HepG2 (cell line): ENCODE results near the gene ACSS2. TPM values are rescaled to one million over a fixed set of nuclear protein-coding genes. Genes with fewer than 3 reads are reported as not detected.
A peak's percentile ranks its signal among the peaks of the same experiment; 100 is the strongest.

Source experiments
- ARID2 ChIP-seq: sonication (generic); formaldehyde crosslinking; IDR thresholded peaks from 2 replicates; pipeline ENCODE4 v1.8.1; 2022; ENCODE audit warnings: mild to moderate bottlenecking, missing genetic modification reagents, borderline replicate concordance
- ATAD3A ChIP-seq: sonication (generic); formaldehyde crosslinking; IDR thresholded peaks from 2 replicates; pipeline ENCODE4 v1.4.0; 2020; ENCODE audit warnings: missing genetic modification reagents
- BRD4 ChIP-seq: sonication (generic); formaldehyde crosslinking; IDR thresholded peaks from 2 replicates; pipeline ENCODE4 v1.4.0; 2020; ENCODE audit warnings: missing genetic modification reagents
- CEBPB ChIP-seq: IDR thresholded peaks from 2 replicates; pipeline ENCODE4 v1.6.1; 2011; ENCODE audit warnings: low read depth, low read length, improper control_type of control experiment, borderline replicate concordance
- FOXA3 ChIP-seq: IDR thresholded peaks from 2 replicates; pipeline ENCODE4 v1.6.1; 2016; ENCODE audit warnings: missing genetic modification reagents, missing compliant biosample characterization
- HOXD1 ChIP-seq: sonication (generic); formaldehyde crosslinking; IDR thresholded peaks from 2 replicates; pipeline ENCODE4 v1.5.0; 2020; ENCODE audit warnings: missing genetic modification reagents
- JUN ChIP-seq: sonication (generic); formaldehyde crosslinking; IDR thresholded peaks from 2 replicates; pipeline ENCODE4 v1.4.0; 2020; ENCODE audit warnings: mild to moderate bottlenecking, missing genetic modification reagents
- KLF13 ChIP-seq: sonication (generic); formaldehyde crosslinking; IDR thresholded peaks from 2 replicates; pipeline ENCODE4 v1.4.0; 2020; ENCODE audit warnings: mild to moderate bottlenecking, missing genetic modification reagents
- NCOA1 ChIP-seq: sonication (generic); formaldehyde crosslinking; IDR thresholded peaks from 2 replicates; pipeline ENCODE4 v1.9.0; 2021; ENCODE audit warnings: missing genetic modification reagents
- NFKBIZ ChIP-seq: IDR thresholded peaks from 2 replicates; pipeline ENCODE4 v1.6.1; 2018; ENCODE audit warnings: missing genetic modification reagents, missing compliant biosample characterization
- POLR2G ChIP-seq: fragments of 200-400 bp; formaldehyde crosslinking; IDR thresholded peaks from 2 replicates; pipeline ENCODE4 v1.6.1; 2018; ENCODE audit warnings: mild to moderate bottlenecking, low read depth, low read length, moderate library complexity
- REPIN1 ChIP-seq: sonication (generic); formaldehyde crosslinking; IDR thresholded peaks from 2 replicates; pipeline ENCODE4 v1.8.0; 2022; ENCODE audit warnings: missing genetic modification reagents, low read depth, mild to moderate bottlenecking, borderline replicate concordance
- RFX1 ChIP-seq: fragments of 450-650 bp; IDR thresholded peaks from 2 replicates; pipeline ENCODE4 v1.6.1; 2017
- WIZ ChIP-seq: sonication (generic); formaldehyde crosslinking; IDR thresholded peaks from 2 replicates; pipeline ENCODE4 v1.5.1; 2020; ENCODE audit warnings: mild to moderate bottlenecking, missing genetic modification reagents
- ZFP62 ChIP-seq: sonication (generic); formaldehyde crosslinking; IDR thresholded peaks from 2 replicates; pipeline ENCODE4 v1.4.0; 2020; ENCODE audit warnings: missing genetic modification reagents
- ZNF550 ChIP-seq: sonication (generic); formaldehyde crosslinking; IDR thresholded peaks from 2 replicates; pipeline ENCODE4 v1.4.0; 2020; ENCODE audit warnings: mild to moderate bottlenecking, missing genetic modification reagents, borderline replicate concordance
- ZNF577 ChIP-seq: sonication (generic); formaldehyde crosslinking; IDR thresholded peaks from 2 replicates; pipeline ENCODE4 v1.4.0; 2020; ENCODE audit warnings: mild to moderate bottlenecking, low read depth, missing genetic modification reagents, borderline replicate concordance
- ZNF609 ChIP-seq: sonication (generic); formaldehyde crosslinking; IDR thresholded peaks from 2 replicates; pipeline ENCODE4 v1.4.0; 2020; ENCODE audit warnings: mild to moderate bottlenecking, missing genetic modification reagents, borderline replicate concordance
- ZNF761 ChIP-seq: sonication (generic); formaldehyde crosslinking; conservative IDR thresholded peaks from 2 replicates; pipeline ENCODE4 v1.4.0; 2020; ENCODE audit warnings: mild to moderate bottlenecking, missing genetic modification reagents
- ZNF773 ChIP-seq: sonication (generic); formaldehyde crosslinking; IDR thresholded peaks from 2 replicates; pipeline ENCODE4 v1.4.0; 2020; ENCODE audit warnings: missing genetic modification reagents, borderline replicate concordance
- ZZZ3 ChIP-seq: sonication (generic); formaldehyde crosslinking; IDR thresholded peaks from 2 replicates; pipeline ENCODE4 v1.4.0; 2020; ENCODE audit warnings: missing genetic modification reagents, mild to moderate bottlenecking, borderline replicate concordance
- polyA plus RNA-seq, 8 experiments: library from polyadenylated mRNA; depleted of rRNA in 3 of 8; stranded (reverse) in 7 of 8; unstranded in 1 of 8; fragments of >200 nt; fragmentation: Illumina TruSeq in 4 of 8; extraction: Trizol in 4 of 8; gene quantifications; 2 replicates each; pipeline versions ENCODE4 v1.2.1 to v1.2.3, GENCODE V29; 2011 to 2016; ENCODE audit warnings: low read depth in 4 of 8, missing spikeins in 1 of 8, mixed read lengths in 1 of 8; ENCODE audit not compliant: insufficient read depth in 1 of 8
- total RNA-seq, 5 experiments: library from RNA; depleted of rRNA; stranded (reverse); fragments of >200 nt; fragmentation: Illumina TruSeq; extraction: Trizol; gene quantifications; 2 replicates each; pipeline ENCODE4 v1.2.3, GENCODE V29; 2016; ENCODE audit warnings: low read depth in 1 of 5
- TF ChIP-seq, protein P1 (sequence below): sonication (generic); formaldehyde crosslinking; IDR thresholded peaks from 2 replicates; pipeline ENCODE4 v1.4.0; 2020; ENCODE audit warnings: missing genetic modification reagents, borderline replicate concordance

ACSS2 gene
- total and polyA plus RNA-seq, 2 of the 13 experiments (the other 11 are each of a cell fraction or from before 2014, with no cell fraction given) = 72.8 to 89.7 TPM

DNA sequence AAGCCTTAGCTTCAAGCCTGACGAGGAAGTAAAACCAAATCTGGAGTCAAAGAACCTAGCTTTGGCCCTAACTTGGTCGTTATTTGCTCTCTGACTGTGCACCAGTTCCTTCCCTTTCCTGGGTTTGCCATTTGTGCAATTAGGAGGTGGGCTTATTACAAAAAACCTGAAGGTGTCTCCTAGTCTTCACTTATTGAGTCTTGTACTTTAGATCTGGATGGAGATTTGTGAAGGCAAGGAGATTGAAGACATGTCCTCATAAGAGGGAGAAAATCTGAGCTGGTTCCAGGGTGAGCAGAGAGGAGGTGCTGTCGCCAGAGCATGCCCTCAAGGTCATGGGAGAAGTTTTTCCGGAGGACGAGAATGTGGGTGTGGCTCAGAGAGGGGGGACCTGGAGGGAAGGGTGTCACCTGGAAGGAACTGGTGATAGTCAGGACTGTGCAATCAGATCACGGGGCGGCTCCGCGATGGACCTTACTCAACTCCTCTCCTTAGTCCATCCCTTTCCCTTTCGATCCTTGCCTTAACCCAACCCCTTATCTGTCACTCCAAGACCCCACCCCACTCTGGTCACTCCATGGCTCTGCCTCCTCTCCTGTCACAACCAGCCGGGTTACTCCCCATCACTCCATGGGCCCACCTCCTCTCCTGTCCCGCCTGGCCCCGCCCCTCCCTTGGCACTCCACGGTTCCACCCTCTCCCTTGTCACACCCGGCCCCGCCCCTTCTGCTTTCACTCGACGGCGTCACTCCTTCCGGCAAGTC is 588 bp upstream of the ACSS2 start (continued):
- TF ChIP-seq, protein P1, sequence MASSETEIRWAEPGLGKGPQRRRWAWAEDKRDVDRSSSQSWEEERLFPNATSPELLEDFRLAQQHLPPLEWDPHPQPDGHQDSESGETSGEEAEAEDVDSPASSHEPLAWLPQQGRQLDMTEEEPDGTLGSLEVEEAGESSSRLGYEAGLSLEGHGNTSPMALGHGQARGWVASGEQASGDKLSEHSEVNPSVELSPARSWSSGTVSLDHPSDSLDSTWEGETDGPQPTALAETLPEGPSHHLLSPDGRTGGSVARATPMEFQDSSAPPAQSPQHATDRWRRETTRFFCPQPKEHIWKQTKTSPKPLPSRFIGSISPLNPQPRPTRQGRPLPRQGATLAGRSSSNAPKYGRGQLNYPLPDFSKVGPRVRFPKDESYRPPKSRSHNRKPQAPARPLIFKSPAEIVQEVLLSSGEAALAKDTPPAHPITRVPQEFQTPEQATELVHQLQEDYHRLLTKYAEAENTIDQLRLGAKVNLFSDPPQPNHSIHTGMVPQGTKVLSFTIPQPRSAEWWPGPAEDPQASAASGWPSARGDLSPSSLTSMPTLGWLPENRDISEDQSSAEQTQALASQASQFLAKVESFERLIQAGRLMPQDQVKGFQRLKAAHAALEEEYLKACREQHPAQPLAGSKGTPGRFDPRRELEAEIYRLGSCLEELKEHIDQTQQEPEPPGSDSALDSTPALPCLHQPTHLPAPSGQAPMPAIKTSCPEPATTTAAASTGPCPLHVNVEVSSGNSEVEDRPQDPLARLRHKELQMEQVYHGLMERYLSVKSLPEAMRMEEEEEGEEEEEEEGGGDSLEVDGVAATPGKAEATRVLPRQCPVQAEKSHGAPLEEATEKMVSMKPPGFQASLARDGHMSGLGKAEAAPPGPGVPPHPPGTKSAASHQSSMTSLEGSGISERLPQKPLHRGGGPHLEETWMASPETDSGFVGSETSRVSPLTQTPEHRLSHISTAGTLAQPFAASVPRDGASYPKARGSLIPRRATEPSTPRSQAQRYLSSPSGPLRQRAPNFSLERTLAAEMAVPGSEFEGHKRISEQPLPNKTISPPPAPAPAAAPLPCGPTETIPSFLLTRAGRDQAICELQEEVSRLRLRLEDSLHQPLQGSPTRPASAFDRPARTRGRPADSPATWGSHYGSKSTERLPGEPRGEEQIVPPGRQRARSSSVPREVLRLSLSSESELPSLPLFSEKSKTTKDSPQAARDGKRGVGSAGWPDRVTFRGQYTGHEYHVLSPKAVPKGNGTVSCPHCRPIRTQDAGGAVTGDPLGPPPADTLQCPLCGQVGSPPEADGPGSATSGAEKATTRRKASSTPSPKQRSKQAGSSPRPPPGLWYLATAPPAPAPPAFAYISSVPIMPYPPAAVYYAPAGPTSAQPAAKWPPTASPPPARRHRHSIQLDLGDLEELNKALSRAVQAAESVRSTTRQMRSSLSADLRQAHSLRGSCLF (CRISPR knock-in tag) = no peak
- TF ChIP-seq ZNF577 (CRISPR knock-in tag) (no peak), ZNF761 (CRISPR knock-in tag) (no peak; the same call in 1 of the 2 replicates), ZNF550 (CRISPR knock-in tag) (no peak), ZNF609 (CRISPR knock-in tag) (no peak), JUN (CRISPR knock-in tag) (no peak), NCOA1 (CRISPR knock-in tag) (no peak), CEBPB (peak; percentile 85), FOXA3 (CRISPR knock-in tag) (0 out of 2 replicates have a peak, but pooled peaks have one; percentile 13), WIZ (CRISPR knock-in tag) (no peak; the same call in 1 of the 2 replicates), KLF13 (CRISPR knock-in tag) (no peak), BRD4 (no peak), ARID2 (CRISPR knock-in tag) (no peak), NFKBIZ (CRISPR knock-in tag) (no peak), ATAD3A (CRISPR knock-in tag) (no peak), ZNF773 (CRISPR knock-in tag) (no peak), HOXD1 (CRISPR knock-in tag) (peak; percentile 3; the same call in 1 of the 2 replicates), POLR2G (no peak), ZFP62 (no peak), ZZZ3 (CRISPR knock-in tag) (no peak), REPIN1 (CRISPR knock-in tag) (peak; percentile 66; the same call in 1 of the 2 replicates), RFX1 (no peak)
